Right ventricle myocardium inferior (tissue), 1 donor: ENCODE results near the gene FBXL19. TPM values are rescaled to one million over a fixed set of nuclear protein-coding genes. Genes with fewer than 3 reads are reported as not detected.
"Not testable (repeated sequence)": the region's sequence is repeated elsewhere in the genome, so short reads cannot be mapped to it uniquely, and the experiment has no call there.

Experiments used
- ATAC-seq: fragments of 200-7000 bp; cut with Tn5 transposase; one replicate; pipeline ENCODE4 v1.9.1; 2020; ENCODE audit warnings: mild to moderate bottlenecking, moderate library complexity
- DNase-seq: peaks from one replicate; pipeline ENCODE4 v3.0.0; 2021; ENCODE audit errors: missing footprints
- intact Hi-C: fragments of 100-400 bp; cut with DNase I; formaldehyde crosslinking; loops from one replicate; pipeline ENCODE4 v1.11.0; 2022
- total RNA-seq: library from RNA; stranded (reverse); fragmentation: NEBNext Ultra II Directional; extraction: Animal tissue kit (Norgen Biotek cat#: 25700); gene quantifications from one replicate; pipeline ENCODE4 v1.2.1, GENCODE V29; 2021
- donor health status: DM: no; HTN: yes; CAD: no; lungs with severe emphysema.

FBXL19 gene
- total RNA-seq, 1 donor from 2014 or later, result 6.3 TPM

DNA sequence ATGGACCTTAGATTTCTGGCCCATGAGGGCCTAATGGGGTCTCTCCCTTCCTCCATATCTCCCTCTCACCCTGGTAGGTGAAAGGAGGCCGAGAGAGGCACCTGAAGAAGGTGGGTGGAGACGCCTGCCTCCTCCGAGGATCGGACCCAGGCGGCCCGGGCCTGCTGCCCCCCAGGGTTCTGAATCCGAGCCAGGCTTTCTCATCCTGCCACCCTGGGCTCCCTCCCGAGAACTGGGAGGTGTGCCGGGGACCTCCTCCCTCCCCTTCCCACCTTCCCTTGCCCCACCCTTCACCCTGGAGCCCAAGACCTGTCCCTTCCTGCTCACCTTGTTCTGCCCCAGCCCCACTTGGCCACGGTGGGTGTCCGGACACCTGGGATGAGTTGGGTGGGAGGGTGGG is 5.0 kb downstream of the FBXL19 start:
- ATAC-seq (no peak), DNase-seq (peak; percentile 33)
- intact Hi-C loops, result loop anchor here (10.0 kb wide), 1 partner anchor 484 kb away; the partner anchor contains the start of gene SEPHS2

- intact Hi-C loops, result loop anchor here (10.0 kb wide), 1 partner anchor 484 kb away; the partner anchor contains the start of gene SEPHS2
- DNase-seq, result peak; percentile 9
- no peak for ATAC-seq
Observed at GRCh38 chr16:30929167-30929566, 5.8 kb downstream of the FBXL19 start.

- ATAC-seq, result no peak
- intact Hi-C loops, result no loop called here
- DNase-seq, result peak; percentile 66
Observed at GRCh38 chr16:30930160-30930571, 6.8 kb downstream of the FBXL19 start.

GRCh38 chr16:30931068-30931650 is 7.8 kb downstream of the FBXL19 start:
- intact Hi-C loops, result no loop called here
- ATAC-seq, result no peak
- DNase-seq, result peak; percentile 53

- ATAC-seq (no peak), DNase-seq (peak; percentile 64)
- intact Hi-C loops, result no loop called here
Observed at GRCh38 chr16:30934827-30935557, 11.6 kb downstream of the FBXL19 start.

DNA sequence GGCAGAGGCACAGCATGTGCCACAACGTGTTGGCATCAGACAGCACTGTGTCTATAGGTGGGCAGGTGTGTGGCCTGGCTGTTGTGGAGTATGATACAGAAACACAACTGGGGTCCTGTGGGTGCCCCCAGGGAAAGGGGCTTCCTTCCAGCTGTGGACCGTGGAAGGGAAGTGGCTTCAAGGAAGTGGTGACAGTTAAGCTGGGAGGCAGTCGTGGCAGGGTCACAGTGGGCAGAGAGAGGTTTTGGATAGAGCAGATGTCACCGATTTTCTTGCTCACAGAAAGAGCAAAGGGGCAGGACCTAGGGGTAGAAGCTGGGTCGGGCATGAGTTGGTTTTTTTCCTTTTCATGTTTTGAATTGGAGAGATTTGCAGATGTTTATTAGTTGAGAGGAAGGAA is 14.3 kb downstream of the FBXL19 start:
- ATAC-seq (no peak), DNase-seq (peak; percentile 41)
- intact Hi-C loops, result no loop called here

DNA sequence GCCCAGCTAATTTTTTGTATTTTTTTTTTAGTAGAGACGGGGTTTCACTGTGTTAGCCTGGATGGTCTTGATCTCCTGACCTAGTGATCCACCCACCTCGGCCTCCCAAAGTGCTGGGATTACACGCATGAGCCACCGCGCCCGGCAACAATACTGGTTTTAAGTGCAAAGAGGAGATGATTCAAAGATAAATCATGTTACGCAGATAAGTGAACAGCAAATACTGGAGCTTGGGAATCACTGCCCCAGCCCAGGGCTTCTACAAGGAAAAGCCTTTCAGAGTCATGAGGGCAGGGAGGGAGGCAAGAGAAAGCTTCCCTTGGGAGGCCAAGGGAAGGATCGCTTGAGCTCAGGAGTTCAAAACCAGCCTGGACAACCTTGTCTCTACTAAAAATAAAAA is 16.2 kb downstream of the FBXL19 start:
- DNase-seq, result peak; percentile 11
- ATAC-seq, intact Hi-C loops: not testable (repeated sequence)

- DNase-seq, result peak; percentile 91
- ATAC-seq, result peak; percentile 90
- intact Hi-C loops, result no loop called here
Observed at GRCh38 chr16:30941600-30942425, 18.4 kb downstream of the FBXL19 start.

DNA sequence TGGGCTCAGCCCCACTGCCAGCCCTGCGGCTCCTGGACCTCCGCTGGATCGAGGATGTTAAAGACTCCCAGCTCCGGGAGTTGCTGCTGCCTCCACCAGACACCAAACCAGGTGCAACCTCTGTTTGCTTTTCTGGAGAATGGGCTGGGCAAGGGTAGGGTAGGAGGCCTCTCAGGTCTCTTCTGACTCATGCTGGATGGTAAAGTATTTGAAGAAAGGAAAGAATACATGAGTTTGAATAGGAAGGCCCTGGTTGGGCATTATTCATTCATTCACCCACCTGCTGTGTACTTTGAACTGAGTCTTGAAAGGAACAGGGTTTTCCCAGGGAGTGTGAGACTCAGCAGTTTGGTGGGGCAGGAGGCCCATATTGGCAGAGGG is 19.0 kb downstream of the FBXL19 start:
- intact Hi-C loops, result no loop called here
- ATAC-seq, result no peak
- DNase-seq, result no peak

DNA sequence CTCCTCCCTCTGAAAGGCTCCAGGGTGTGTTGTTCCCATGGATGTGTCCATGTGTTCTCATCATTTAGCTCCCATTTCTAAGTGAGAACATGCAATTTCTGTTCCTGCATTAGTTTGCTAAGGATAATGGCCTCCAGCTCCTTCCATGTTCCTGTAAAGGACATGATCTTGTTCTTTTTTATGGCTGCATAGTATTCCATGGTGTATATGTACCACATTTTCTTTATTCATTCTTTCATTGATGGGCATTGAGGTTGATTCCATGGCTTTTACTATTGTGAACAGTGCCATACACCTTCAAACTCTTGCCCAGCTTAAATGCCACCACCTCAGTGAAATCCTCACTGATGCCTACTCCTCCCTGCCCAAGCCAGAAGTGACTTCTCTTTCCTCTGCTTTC is 21.0 kb downstream of the FBXL19 start:
- ATAC-seq, result no peak

GRCh38 chr16:30946671-30947540 is 23.5 kb downstream of the FBXL19 start:
- peak; percentile 60 for DNase-seq
- intact Hi-C loops, result no loop called here

More for the DNA sequence above, 21.0 kb downstream of the FBXL19 start:
- DNase-seq, result no peak
- intact Hi-C loops, result no loop called here

GRCh38 chr16:30947541-30947858 is 24.1 kb downstream of the FBXL19 start:
- intact Hi-C loops, result no loop called here
- no peak for ATAC-seq
- no peak for DNase-seq

More at GRCh38 chr16:30946671-30947540, 23.5 kb downstream of the FBXL19 start:
- no peak for ATAC-seq

GRCh38 chr16:30947859-30948666 is 24.7 kb downstream of the FBXL19 start:
- peak; percentile 42 for ATAC-seq
- intact Hi-C loops, result loop anchor here (2.0 kb wide), 1 partner anchor 25 kb away; the partner anchor contains the start of gene FBXL19
- DNase-seq, result peak; percentile 89

GRCh38 chr16:30948667-30949649 is 25.6 kb downstream of the FBXL19 start, which contains the start of gene ORAI3:
Gene ORAI3 (plus strand): TSS chr16:30949068. CDS start chr16:30949290, 222 bp downstream.
- ATAC-seq (peak; percentile 76), DNase-seq (peak; percentile 92)
- intact Hi-C loops, result loop anchor here (2.0 kb wide), 1 partner anchor 26 kb away; the partner anchor contains the start of gene FBXL19

DNA sequence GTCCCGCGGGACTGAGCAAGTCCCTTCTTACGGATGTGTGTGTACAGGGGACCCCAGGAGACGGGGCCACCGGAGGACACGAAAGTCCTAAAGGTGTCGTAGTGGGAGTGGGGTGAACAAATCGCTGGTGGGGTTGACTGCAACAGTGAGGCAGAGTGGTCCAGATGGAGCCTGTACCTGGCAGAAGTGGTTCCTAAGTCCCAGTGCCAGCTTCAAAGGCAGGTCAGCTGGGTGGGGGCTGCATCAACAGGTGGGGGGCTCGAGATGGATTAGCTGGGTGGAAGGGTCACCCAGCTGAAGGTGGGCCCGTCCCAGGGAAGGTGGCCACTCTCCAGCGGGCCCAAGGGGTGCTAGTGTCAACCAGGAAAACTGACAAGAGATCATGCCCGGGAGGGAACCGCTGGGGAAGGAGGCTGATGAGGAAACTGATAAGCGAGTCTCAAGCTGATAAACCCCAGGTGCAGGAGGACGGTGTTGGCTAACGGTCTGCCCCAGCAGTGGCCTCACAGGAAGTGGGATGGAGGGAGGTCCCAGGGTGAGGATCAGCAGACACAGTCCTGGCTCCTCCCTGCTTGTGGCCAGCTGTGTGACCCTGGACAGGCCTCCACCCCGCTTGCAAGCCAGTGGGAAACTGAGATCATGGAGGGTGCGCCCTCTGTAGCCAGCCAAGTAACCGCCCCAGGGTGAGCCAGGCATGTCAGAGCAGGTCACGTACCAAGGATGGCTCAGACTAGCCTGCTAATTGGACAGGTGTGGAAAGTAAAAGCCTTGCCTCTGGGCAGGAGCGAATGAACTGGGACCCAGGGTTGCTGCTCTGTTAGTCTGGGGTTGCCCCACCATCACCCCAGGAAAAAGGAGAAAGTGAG is 26.5 kb downstream of the FBXL19 start:
- DNase-seq (peak; percentile 92), ATAC-seq (peak; percentile 74)
- intact Hi-C loops, result loop anchor here (2.0 to 10.0 kb wide), 2 partner anchors 27 to 925 kb away; partner anchors contain the start of genes FBXL19 and ZNF267
